CD14-positive monocyte (primary cell): Measurements from ENCODE around the gene FIGN. TPM values are rescaled to one million over a fixed set of nuclear protein-coding genes. Genes with fewer than 3 reads are reported as not detected.

Experiments used
- DNase-seq, 3 donors: peaks; one replicate each; pipeline ENCODE4 v3.0.0-alpha.2; 2011 to 2022
- H2AFZ ChIP-seq: 2 replicates; pipeline ENCODE4 v1.6.0; 2012; ENCODE audit warnings: mild to moderate bottlenecking, low read depth, low read length, inconsistent platforms; ENCODE audit not compliant: insufficient read depth, poor library complexity, severe bottlenecking
- H3K27ac ChIP-seq, 2 donors: 1 replicate in 1 of 2; 2 replicates in 1 of 2; pipeline ENCODE4 v1.5.1; 2012 to 2013; ENCODE audit warnings: low read length in 2 of 2, control low read depth in 1 of 2, inconsistent platforms in 1 of 2, low read depth in 1 of 2, mild to moderate bottlenecking in 1 of 2
- H3K27me3 ChIP-seq, 2 donors: one replicate each; pipeline versions ENCODE4 v1.6.0 to v1.6.1; 2011 to 2013; ENCODE audit warnings: low read length in 2 of 2; ENCODE audit not compliant: control insufficient read depth in 2 of 2, insufficient read depth in 2 of 2
- H3K36me3 ChIP-seq, 2 donors: replicated peaks in 1 of 2; 1 replicate in 1 of 2; 2 replicates in 1 of 2; pipeline versions ENCODE4 v1.5.1 to v1.6.1; 2012 to 2013; ENCODE audit warnings: low read length in 2 of 2, control low read depth in 1 of 2, inconsistent platforms in 1 of 2, mild to moderate bottlenecking in 1 of 2; ENCODE audit not compliant: insufficient read depth in 2 of 2, control insufficient read depth in 1 of 2
- H3K4me1 ChIP-seq, 2 donors: 1 replicate in 1 of 2; 2 replicates in 1 of 2; pipeline versions ENCODE4 v1.5.1 to v1.6.1; 2012 to 2013; ENCODE audit warnings: low read length in 2 of 2, control low read depth in 1 of 2, inconsistent platforms in 1 of 2, mild to moderate bottlenecking in 1 of 2, moderate library complexity in 1 of 2; ENCODE audit not compliant: insufficient read depth in 2 of 2, control insufficient read depth in 1 of 2
- H3K4me2 ChIP-seq: replicated peaks from 2 replicates; pipeline ENCODE3; 2012; ENCODE audit warnings: low read length, moderate library complexity, mild to moderate bottlenecking; ENCODE audit not compliant: poor library complexity, severe bottlenecking; ENCODE audit errors: extremely low read depth
- H3K4me3 ChIP-seq, 3 experiments: fragments of 200-600 bp in 1 of 3; sonication (generic) in 1 of 3; replicated peaks in 1 of 3; 1 replicate in 2 of 3; 2 replicates in 1 of 3; pipeline ENCODE4 v1.5.1; 2011 to 2013; ENCODE audit warnings: low read length in 3 of 3, mild to moderate bottlenecking in 3 of 3, control low read depth in 2 of 3, low read depth in 2 of 3, inconsistent platforms in 1 of 3, moderate library complexity in 1 of 3
- H3K79me2 ChIP-seq: 2 replicates; pipeline ENCODE4 v1.6.0; 2012; ENCODE audit warnings: mild to moderate bottlenecking, control low read depth, inconsistent platforms, low read length, moderate library complexity; ENCODE audit not compliant: insufficient read depth
- H3K9ac ChIP-seq: 2 replicates; pipeline ENCODE4 v1.6.0; 2017; ENCODE audit warnings: low read length, mild to moderate bottlenecking; ENCODE audit not compliant: insufficient read depth, poor library complexity, severe bottlenecking
- H3K9me3 ChIP-seq, 2 donors: replicated peaks in 1 of 2; 1 replicate in 1 of 2; 2 replicates in 1 of 2; pipeline versions ENCODE4 v1.5.1 to v1.6.1; 2012 to 2013; ENCODE audit warnings: low read length in 2 of 2, control low read depth in 1 of 2; ENCODE audit not compliant: control insufficient read depth in 1 of 2, insufficient read depth in 1 of 2
- H4K20me1 ChIP-seq: 2 replicates; pipeline ENCODE4 v1.6.0; 2012; ENCODE audit warnings: mild to moderate bottlenecking, low read length, control low read depth, moderate library complexity; ENCODE audit not compliant: insufficient read depth
- H3K27ac Mint-ChIP-seq, 7 donors: one replicate each; pipeline ENCODE4 v1.8.0; 2020; ENCODE audit warnings: mild to moderate bottlenecking in 7 of 7, mixed read lengths in 7 of 7, moderate library complexity in 6 of 7, inconsistent platforms in 2 of 7
- H3K27me3 Mint-ChIP-seq, 3 donors: one replicate each; pipeline ENCODE4 v1.8.0; 2021 to 2022; ENCODE audit warnings: low read depth in 3 of 3, mild to moderate bottlenecking in 3 of 3, mixed read lengths in 3 of 3, moderate library complexity in 3 of 3, inconsistent platforms in 1 of 3
- H3K36me3 Mint-ChIP-seq, 2 donors: one replicate each; pipeline ENCODE4 v1.8.0; 2020; ENCODE audit warnings: mixed read lengths in 2 of 2, inconsistent platforms in 1 of 2, mild to moderate bottlenecking in 1 of 2
- H3K4me1 Mint-ChIP-seq: one replicate; pipeline ENCODE4 v1.8.0; 2020; ENCODE audit warnings: mild to moderate bottlenecking, mixed read lengths
- H3K4me3 Mint-ChIP-seq, 2 donors: one replicate each; pipeline ENCODE4 v1.8.0; 2020; ENCODE audit warnings: mild to moderate bottlenecking in 2 of 2, mixed read lengths in 2 of 2, moderate library complexity in 1 of 2
- H3K9me3 Mint-ChIP-seq, 7 donors: one replicate each; pipeline ENCODE4 v1.8.0; 2020 to 2022; ENCODE audit warnings: mixed read lengths in 7 of 7, mild to moderate bottlenecking in 6 of 7, moderate library complexity in 6 of 7, inconsistent platforms in 2 of 7
- WGBS: methylation state at CpG from one replicate; pipeline ENCODE4 v1.1.5; 2013; ENCODE audit warnings: missing lambda C conversion rate; ENCODE audit not compliant: insufficient coverage; 5-methylcytosine and 5-hydroxymethylcytosine counted together
- intact Hi-C, 2 donors: fragments of 100-400 bp; cut with micrococcal nuclease; formaldehyde crosslinking; loops; one replicate each; pipeline versions ENCODE4 v1.15.0 to v1.15.1; 2023
- polyA plus RNA-seq, 3 donors: library from polyadenylated mRNA; depleted of rRNA in 1 of 3; unstranded in 2 of 3; stranded (reverse) in 1 of 3; fragments of 300-500 nt in 2 of 3; fragments of >200 nt in 1 of 3; fragmentation: Illumina TruSeq in 2 of 3; gene quantifications; 1 replicate in 2 of 3; 2 replicates in 1 of 3; pipeline ENCODE4 v1.2.3, GENCODE V29; 2012 to 2021
- TF ChIP-seq, protein P1 (sequence below): fragments of 200-600 bp; IDR thresholded peaks from one replicate; pipeline ENCODE4 v1.8.0; 2022; ENCODE audit warnings: antibody characterized with exemption, mild to moderate bottlenecking

Gene FIGN
- polyA plus RNA-seq, 3 donors = not detected

GRCh38 chr2:163732727-163733126 is 3.1 kb downstream of the FIGN start:
- 17% methylated on average over 2 of the region's 4 CpGs for WGBS
- TF ChIP-seq, protein P1, sequence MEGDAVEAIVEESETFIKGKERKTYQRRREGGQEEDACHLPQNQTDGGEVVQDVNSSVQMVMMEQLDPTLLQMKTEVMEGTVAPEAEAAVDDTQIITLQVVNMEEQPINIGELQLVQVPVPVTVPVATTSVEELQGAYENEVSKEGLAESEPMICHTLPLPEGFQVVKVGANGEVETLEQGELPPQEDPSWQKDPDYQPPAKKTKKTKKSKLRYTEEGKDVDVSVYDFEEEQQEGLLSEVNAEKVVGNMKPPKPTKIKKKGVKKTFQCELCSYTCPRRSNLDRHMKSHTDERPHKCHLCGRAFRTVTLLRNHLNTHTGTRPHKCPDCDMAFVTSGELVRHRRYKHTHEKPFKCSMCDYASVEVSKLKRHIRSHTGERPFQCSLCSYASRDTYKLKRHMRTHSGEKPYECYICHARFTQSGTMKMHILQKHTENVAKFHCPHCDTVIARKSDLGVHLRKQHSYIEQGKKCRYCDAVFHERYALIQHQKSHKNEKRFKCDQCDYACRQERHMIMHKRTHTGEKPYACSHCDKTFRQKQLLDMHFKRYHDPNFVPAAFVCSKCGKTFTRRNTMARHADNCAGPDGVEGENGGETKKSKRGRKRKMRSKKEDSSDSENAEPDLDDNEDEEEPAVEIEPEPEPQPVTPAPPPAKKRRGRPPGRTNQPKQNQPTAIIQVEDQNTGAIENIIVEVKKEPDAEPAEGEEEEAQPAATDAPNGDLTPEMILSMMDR = no peak
- H3K79me2 ChIP-seq = no peaks in the 10 kb centered on the region
- no peak overlapping the region for H3K27ac ChIP-seq
- no peak overlapping the region for H3K4me3 ChIP-seq
- Mint-ChIP-seq H3K27me3 (peaks cover 40 to 59% (median 51%) of the 10 kb centered on the region in 3 donors), H3K27ac (no peak overlapping the region), H3K36me3 (peaks cover 0 to 2% of the 10 kb centered on the region in 2 donors), H3K9me3 (peaks cover 0 to 9% (median 3%) of the 10 kb centered on the region in 7 donors), H3K4me3 (peak overlapping the region in 1 of 2 donors; percentile 2), H3K4me1 (peaks cover 4% of the 10 kb centered on the region)
- intact Hi-C loops = no loop called here
- no peak overlapping the region for H2AFZ ChIP-seq
- H3K4me2 ChIP-seq = no peak overlapping the region
- no peaks in the 10 kb centered on the region for H4K20me1 ChIP-seq
- peaks cover 0 to 17% of the 10 kb centered on the region in 2 donors for H3K9me3 ChIP-seq
- no peak for DNase-seq
- H3K36me3 ChIP-seq = no peaks in the 10 kb centered on the region
- no peak overlapping the region for H3K9ac ChIP-seq
- H3K27me3 ChIP-seq = peaks cover 31 to 50% of the 10 kb centered on the region in 2 donors
- H3K4me1 ChIP-seq = peaks cover 0 to 3% of the 10 kb centered on the region in 2 donors

DNA sequence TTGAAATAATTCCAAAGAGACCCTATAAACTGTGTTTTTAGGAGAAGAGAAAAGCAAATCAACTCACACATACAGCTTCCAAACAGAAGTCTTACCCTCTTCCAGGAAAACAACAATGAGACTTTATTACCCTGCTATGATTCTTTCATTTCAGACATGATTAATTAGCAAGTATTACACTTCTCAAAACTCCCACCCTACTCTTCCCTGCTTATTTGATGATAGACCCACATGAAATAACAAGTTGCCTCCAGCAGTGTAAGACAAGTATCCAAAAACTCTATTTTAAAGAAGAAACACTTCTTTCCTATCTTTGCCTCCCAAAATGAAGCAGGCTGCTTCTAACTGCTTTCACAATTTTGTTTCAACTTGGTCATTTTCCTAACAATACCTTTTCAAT is 4.1 kb downstream of the FIGN start:
- H3K27me3 Mint-ChIP-seq = peaks cover 30 to 49% (median 42%) of the 10 kb centered on the region in 3 donors
- no peak overlapping the region for H3K9ac ChIP-seq
- intact Hi-C loops = no loop called here
- no peak overlapping the region for H3K27ac ChIP-seq
- peaks cover 0 to 2% of the 10 kb centered on the region in 2 donors for H3K36me3 Mint-ChIP-seq
- peaks cover 0 to 11% of the 10 kb centered on the region in 2 donors for H3K9me3 ChIP-seq
- H4K20me1 ChIP-seq = no peaks in the 10 kb centered on the region
- peaks cover 0 to 9% (median 2%) of the 10 kb centered on the region in 7 donors for H3K9me3 Mint-ChIP-seq
- H3K79me2 ChIP-seq = no peaks in the 10 kb centered on the region
- TF ChIP-seq, protein P1 = no peak
- no peak for DNase-seq
- H3K27me3 ChIP-seq = peaks cover 22 to 41% of the 10 kb centered on the region in 2 donors
- H2AFZ ChIP-seq = no peak overlapping the region
- no peak overlapping the region for H3K4me2 ChIP-seq
- no peak overlapping the region for H3K4me3 Mint-ChIP-seq
- no peaks in the 10 kb centered on the region for H3K36me3 ChIP-seq
- H3K27ac Mint-ChIP-seq = no peak overlapping the region
- peaks cover 4% of the 10 kb centered on the region for H3K4me1 Mint-ChIP-seq
- peaks cover 0 to 3% of the 10 kb centered on the region in 2 donors for H3K4me1 ChIP-seq
- no peak overlapping the region for H3K4me3 ChIP-seq
